ENCODE results near the gene MTHFSD. TPM values are rescaled to one million over a fixed set of nuclear protein-coding genes. Genes with fewer than 3 reads are reported as not detected.

MTHFSD gene
- total and polyA plus RNA-seq, 2 experiments from 2014 or later, result 11.5 to 21.5 TPM

- no peaks in the 10 kb centered on the region for H3K4me1 ChIP-seq (ENCODE audit: insufficient read depth)
- no peaks in the 10 kb centered on the region for H3K9me2 ChIP-seq (replicated peaks; ENCODE audit: insufficient read depth)
- no peak overlapping the region for H3K27ac ChIP-seq
- H2AFZ ChIP-seq, result no peak overlapping the region
- WGBS (ENCODE audit: low lambda C conversion rate, missing lambda C conversion rate), result 44% methylated on average over 28 of the region's 28 CpGs
- no peaks in the 10 kb centered on the region for H4K20me1 ChIP-seq (ENCODE audit: insufficient read depth, poor library complexity, severe bottlenecking)
- peak overlapping the region; percentile 55 for H3K4me2 ChIP-seq
- TF ChIP-seq EZH2 (IDR thresholded peaks at IDR 0.05; ENCODE audit: borderline replicate concordance) (no peak), CTCF (IDR thresholded peaks at IDR 0.05; ENCODE audit: poor library complexity) (no peak), EZH2phosphoT487 (IDR thresholded peaks at IDR 0.05; ENCODE audit: low read depth, severe bottlenecking, unreplicated experiment) (no peak)
- no peaks in the 10 kb centered on the region for H3K9me3 ChIP-seq (ENCODE audit: low read depth)
- no peaks in the 10 kb centered on the region for H3K79me2 ChIP-seq
- H3K4me3 ChIP-seq, result no peak overlapping the region
- DNase-seq (ENCODE audit: low spot score), result no peak
- H3K36me3 ChIP-seq (replicated peaks; ENCODE audit: insufficient read depth, low read depth), result no peaks in the 10 kb centered on the region
- H3K27me3 ChIP-seq, result peaks cover 85% of the 10 kb centered on the region
These were observed 15.8 kb upstream of the MTHFSD start for GRCh38 chr16:86570558-86571529.

- Histone ChIP-seq H3K9me3 (ENCODE audit: low read depth) (no peaks in the 10 kb centered on the region), H3K4me1 (ENCODE audit: insufficient read depth) (no peaks in the 10 kb centered on the region), H3K27me3 (peaks cover 88% of the 10 kb centered on the region), H3K4me3 (no peak overlapping the region), H3K27ac (no peak overlapping the region), H4K20me1 (ENCODE audit: insufficient read depth, poor library complexity, severe bottlenecking) (no peaks in the 10 kb centered on the region), H3K4me2 (no peak overlapping the region), H3K79me2 (no peaks in the 10 kb centered on the region), H3K9me2 (replicated peaks; ENCODE audit: insufficient read depth) (no peaks in the 10 kb centered on the region), H2AFZ (no peak overlapping the region), H3K36me3 (replicated peaks; ENCODE audit: insufficient read depth, low read depth) (no peaks in the 10 kb centered on the region)
- TF ChIP-seq EZH2phosphoT487 (IDR thresholded peaks at IDR 0.05; ENCODE audit: low read depth, severe bottlenecking, unreplicated experiment) (no peak), EZH2 (IDR thresholded peaks at IDR 0.05; ENCODE audit: borderline replicate concordance) (no peak), CTCF (IDR thresholded peaks at IDR 0.05; ENCODE audit: poor library complexity) (no peak)
- WGBS (ENCODE audit: low lambda C conversion rate, missing lambda C conversion rate), result 36% methylated on average over 13 of the region's 13 CpGs
- no peak for DNase-seq (ENCODE audit: low spot score)
These were observed 14.8 kb upstream of the MTHFSD start for GRCh38 chr16:86569701-86570447.

GRCh38 chr16:86568677-86569623, 13.9 kb upstream of the MTHFSD start:
- Histone ChIP-seq H3K4me1 (ENCODE audit: insufficient read depth) (peaks cover 4% of the 10 kb centered on the region), H3K27me3 (peaks cover 87% of the 10 kb centered on the region), H3K4me3 (no peak overlapping the region), H3K36me3 (replicated peaks; ENCODE audit: insufficient read depth, low read depth) (no peaks in the 10 kb centered on the region), H4K20me1 (ENCODE audit: insufficient read depth, poor library complexity, severe bottlenecking) (no peaks in the 10 kb centered on the region), H3K9me2 (replicated peaks; ENCODE audit: insufficient read depth) (no peaks in the 10 kb centered on the region), H3K27ac (no peak overlapping the region), H3K4me2 (peak overlapping the region; percentile 16), H3K79me2 (no peaks in the 10 kb centered on the region), H3K9me3 (ENCODE audit: low read depth) (no peaks in the 10 kb centered on the region), H2AFZ (no peak overlapping the region)
- WGBS (ENCODE audit: low lambda C conversion rate, missing lambda C conversion rate), result 9% methylated on average over 27 of the region's 33 CpGs
- DNase-seq (ENCODE audit: low spot score), result no peak
- TF ChIP-seq EZH2 (IDR thresholded peaks at IDR 0.05; ENCODE audit: borderline replicate concordance) (peak; percentile 96), CTCF (IDR thresholded peaks at IDR 0.05; ENCODE audit: poor library complexity) (no peak), EZH2phosphoT487 (IDR thresholded peaks at IDR 0.05; ENCODE audit: low read depth, severe bottlenecking, unreplicated experiment) (peak; percentile 81)
